ENCODE results near the gene DDX3X. TPM values are rescaled to one million over a fixed set of nuclear protein-coding genes. Genes with fewer than 3 reads are reported as not detected.

Gene DDX3X
- total and polyA plus RNA-seq, 10 of the 15 experiments (the other 5 are each of a cell fraction or from before 2014, with no cell fraction given), result 52.0 to 283 (median 172) TPM

DNA sequence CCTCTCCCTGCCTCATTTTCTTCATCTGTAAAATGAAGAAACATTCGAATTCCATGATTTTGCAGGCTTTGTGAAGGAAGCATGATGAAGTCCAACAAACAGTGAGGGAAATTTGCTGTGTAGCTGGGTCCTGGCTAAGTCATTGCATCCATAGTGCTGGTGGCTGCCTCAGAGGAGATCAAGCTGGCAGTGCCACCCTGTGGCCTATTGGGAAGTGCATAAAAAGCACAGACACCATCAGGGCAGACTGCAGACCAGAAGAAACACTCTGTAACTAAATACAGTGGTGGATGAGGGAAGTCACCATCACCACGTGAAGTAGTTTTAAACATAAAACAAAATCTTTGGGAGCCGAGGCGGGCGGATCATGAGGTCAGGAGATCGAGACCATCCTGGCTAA lies 40.7 kb upstream of the DDX3X start:
- ChIA-PET RAD21 (ENCODE audit: unreplicated experiment) (interaction anchor here (0.5 to 1.2 kb wide), 2 partner anchors 113 to 499 kb away, joined by 3 to 6 read pairs; no protein-coding TSS in a partner anchor), CTCF (interaction anchor here (0.8 to 2.1 kb wide), 2 partner anchors 9 to 113 kb away, joined by 5 to 12 read pairs; no protein-coding TSS in a partner anchor), POLR2A (no interaction called here), SMC1A (ENCODE audit: uncharacterized antibody, unreplicated experiment) (interaction anchor here (0.7 kb wide), 1 partner anchor 46 kb away, joined by 3 read pairs; no protein-coding TSS in a partner anchor)
- in situ Hi-C loops (cut with MboI) (no loop called here), intact Hi-C loops (cut with micrococcal nuclease; ENCODE audit: unreplicated experiment) (no loop called here)
- DNase-seq (ENCODE audit: low read depth, low spot score) (no peak), ATAC-seq (peak; percentile 84), FAIRE-seq (no peak)
- Histone ChIP-seq H3K4me3 (no peak overlapping the region), H3K9me3 (replicated peaks; ENCODE audit: control insufficient read depth, insufficient read depth, low read length) (no peaks in the 10 kb centered on the region; the same call in 2 of the 3 replicates), H3K27ac (ENCODE audit: control insufficient read depth, insufficient read depth) (no peak overlapping the region), H3K79me2 (ENCODE audit: control insufficient read depth, insufficient read depth, low read length) (no peaks in the 10 kb centered on the region), H2AFZ (ENCODE audit: control insufficient read depth, low read depth, low read length) (no peak overlapping the region), H4K20me1 (ENCODE audit: control insufficient read depth, insufficient read depth) (no peaks in the 10 kb centered on the region), H3K4me1 (ENCODE audit: control insufficient read depth, insufficient read depth, low read length) (no peaks in the 10 kb centered on the region), H3K36me3 (ENCODE audit: control insufficient read depth in 2 of 2, insufficient read depth in 2 of 2, low read length in 1 of 2) (no peaks in the 10 kb centered on the region), H3K9ac (ENCODE audit: control insufficient read depth, insufficient read depth, low read length) (no peak overlapping the region), H3K4me2 (ENCODE audit: control insufficient read depth, insufficient read depth) (no peak overlapping the region), H3K27me3 (replicated peaks in 1 of 2; ENCODE audit: control insufficient read depth in 2 of 2, insufficient read depth in 2 of 2, low read length in 1 of 2) (no peaks in the 10 kb centered on the region; a peak in 1 of 4 replicates)
- TF ChIP-seq CTCF (IDR thresholded peaks at IDR 0.05 in 2 of 3, conservative IDR thresholded peaks at IDR 0.05 in 1 of 3; ENCODE audit: control insufficient read depth in 2 of 3, extremely low read depth in 1 of 3, insufficient read depth in 1 of 3, low read depth in 3 of 3, low read length in 3 of 3), result peak; percentile 17 to 32 (median 22); a peak in 4 of 6 replicates
- no peak for TF ChIP-seq MYC (IDR thresholded peaks at IDR 0.05; ENCODE audit: insufficient read depth, insufficient read length, insufficient replicate concordance, low read length, severe bottlenecking)
- no TSS peak for BruUV-seq (replicated peaks)
- WGBS (ENCODE audit: insufficient coverage, insufficient replicate concordance, low lambda C conversion rate, missing lambda C conversion rate), result 60% methylated on average over 6 of the region's 6 CpGs

DNA sequence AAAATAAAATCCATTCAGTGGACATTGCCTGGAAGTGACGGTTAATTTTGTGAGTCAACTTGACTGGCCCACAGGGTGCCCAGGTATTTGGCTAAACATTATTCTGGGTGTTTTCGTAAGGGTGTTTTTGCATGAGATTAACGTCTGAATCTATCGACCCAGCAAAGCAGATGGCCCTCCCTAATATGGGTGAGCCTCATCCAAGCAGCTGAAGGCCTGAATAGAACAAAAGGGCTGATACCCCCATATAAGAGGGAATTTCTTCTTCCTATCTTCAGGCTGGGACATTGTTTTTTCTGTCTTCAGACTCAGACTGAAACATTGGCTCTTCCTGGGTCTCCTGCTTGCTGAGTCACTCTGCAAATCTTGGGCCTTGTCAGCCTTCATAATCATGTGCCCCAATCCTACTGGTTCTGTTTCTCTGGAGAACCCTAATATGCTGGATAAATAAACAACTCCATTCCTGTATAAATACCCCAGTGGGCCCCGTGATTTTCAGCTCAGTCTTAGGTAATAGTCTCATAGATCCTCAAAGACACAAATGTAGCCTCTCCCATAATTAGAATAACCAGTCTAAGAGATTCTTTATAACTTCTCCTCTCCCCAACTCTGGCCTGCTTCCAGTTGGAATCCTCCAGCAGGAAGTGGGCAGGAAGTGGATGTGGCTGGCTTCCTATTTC lies 33.1 kb upstream of the DDX3X start:
- ChIA-PET CTCF (no interaction called here), SMC1A (ENCODE audit: uncharacterized antibody, unreplicated experiment) (interaction anchor here (1.2 kb wide), 1 partner anchor 31 kb away, joined by 4 read pairs; no protein-coding TSS in a partner anchor), POLR2A (interaction anchor here (0.5 kb wide), 1 partner anchor 269 kb away, joined by 3 read pairs; no protein-coding TSS in a partner anchor), RAD21 (ENCODE audit: unreplicated experiment) (interaction anchor here (1.6 kb wide), 1 partner anchor 32 kb away, joined by 3 read pairs; no protein-coding TSS in a partner anchor)
- no peaks in the 10 kb centered on the region for H3K9me3 ChIP-seq (replicated peaks; ENCODE audit: control insufficient read depth, insufficient read depth, low read length)
- no peak overlapping the region for H3K4me3 ChIP-seq
- FAIRE-seq, result no peak
- no peak overlapping the region for H3K27ac ChIP-seq (ENCODE audit: control insufficient read depth, insufficient read depth)
- ATAC-seq, result no peak
- H3K27me3 ChIP-seq (replicated peaks in 1 of 2; ENCODE audit: control insufficient read depth in 2 of 2, insufficient read depth in 2 of 2, low read length in 1 of 2), result no peaks in the 10 kb centered on the region
- H4K20me1 ChIP-seq (ENCODE audit: control insufficient read depth, insufficient read depth), result no peaks in the 10 kb centered on the region
- H3K79me2 ChIP-seq (ENCODE audit: control insufficient read depth, insufficient read depth, low read length), result no peaks in the 10 kb centered on the region
- 54% methylated on average over 5 of the region's 5 CpGs for WGBS (ENCODE audit: insufficient coverage, insufficient replicate concordance, low lambda C conversion rate, missing lambda C conversion rate)
- no peak for TF ChIP-seq EED (IDR thresholded peaks at IDR 0.05; ENCODE audit: low read depth)
- BruUV-seq (replicated peaks), result no TSS peak
- H3K36me3 ChIP-seq (ENCODE audit: control insufficient read depth in 2 of 2, insufficient read depth in 2 of 2, low read length in 1 of 2), result no peaks in the 10 kb centered on the region
- in situ Hi-C loops (cut with MboI), result no loop called here
- no peak for DNase-seq (ENCODE audit: low read depth, low spot score)
- no peak overlapping the region for H3K4me2 ChIP-seq (ENCODE audit: control insufficient read depth, insufficient read depth)
- intact Hi-C loops (cut with micrococcal nuclease; ENCODE audit: unreplicated experiment), result no loop called here
- H3K4me1 ChIP-seq (ENCODE audit: control insufficient read depth, insufficient read depth, low read length), result no peaks in the 10 kb centered on the region
- H2AFZ ChIP-seq (ENCODE audit: control insufficient read depth, low read depth, low read length), result no peak overlapping the region
- H3K9ac ChIP-seq (ENCODE audit: control insufficient read depth, insufficient read depth, low read length), result no peak overlapping the region

Measured in GM12878 (cell line).